ENCODE results near the gene LPCAT1. TPM values are rescaled to one million over a fixed set of nuclear protein-coding genes. Genes with fewer than 3 reads are reported as not detected.

LPCAT1 gene
- total and polyA plus RNA-seq, 2 of the 13 experiments (the other 11 are each of a cell fraction or from before 2014, with no cell fraction given), result 29.8 to 90.6 TPM

DNA sequence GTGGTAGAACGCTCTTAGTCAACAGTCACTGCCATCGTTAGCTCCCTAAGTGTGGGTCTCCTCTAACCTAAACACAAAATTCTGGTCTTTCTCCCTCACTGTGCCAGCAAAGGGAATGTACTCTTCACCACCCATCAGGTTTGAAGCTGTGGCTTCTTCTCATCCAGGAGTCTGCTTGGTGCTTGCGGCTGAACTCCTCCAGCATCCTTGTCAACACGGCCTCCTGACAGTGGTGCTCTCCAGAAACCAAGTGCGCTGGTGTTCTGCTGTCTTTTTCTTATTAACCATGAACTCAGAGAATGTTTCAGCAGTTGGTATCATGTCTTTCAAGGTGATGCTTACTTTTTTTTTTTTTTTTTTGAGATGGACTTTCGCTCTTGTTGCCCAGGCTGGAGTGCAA is 23.9 kb upstream of the LPCAT1 start:
- Histone ChIP-seq H3K4me3 (replicated peaks in 1 of 3; ENCODE audit: insufficient read depth in 1 of 3, low read depth in 2 of 3, low read length in 3 of 3) (no peak overlapping the region), H3K36me3 (replicated peaks in 1 of 2; ENCODE audit: control insufficient read depth in 1 of 2, insufficient read depth in 2 of 2, low read length in 2 of 2) (no peaks in the 10 kb centered on the region), H2AFZ (ENCODE audit: low read length) (no peak overlapping the region), H3K27me3 (ENCODE audit: control insufficient read depth in 1 of 2, insufficient read depth in 2 of 2, low read length in 2 of 2) (no peaks in the 10 kb centered on the region), H3K4me1 (ENCODE audit: insufficient read depth, low read length) (peaks cover 58% of the 10 kb centered on the region), H4K20me1 (ENCODE audit: insufficient read depth, low read length) (no peaks in the 10 kb centered on the region), H3K79me2 (ENCODE audit: insufficient read depth, low read length) (no peaks in the 10 kb centered on the region), H3K9me3 (ENCODE audit: low read length) (no peaks in the 10 kb centered on the region), H3K27ac (ENCODE audit: extremely low read length, insufficient read depth, low read length) (no peak overlapping the region), H3K9ac (ENCODE audit: insufficient read depth, low read depth, low read length) (no peak overlapping the region), H3K4me2 (ENCODE audit: low read depth, low read length) (no peak overlapping the region)
- in situ Hi-C loops (cut with HindIII; ENCODE audit: extremely low pct_ligation_motif_present, low pct_unique_long_range_greater_than_20kb), result no loop called here
- CTCF ChIA-PET (ENCODE audit: low intra/inter-chr PET ratio, low total read pairs), result no interaction called here
- DNase-seq (ENCODE audit: low spot score) (no peak), FAIRE-seq (no peak), ATAC-seq (no peak)
- BruUV-seq (replicated peaks), result no TSS peak
- no peak for TF ChIP-seq ZC3H13 (CRISPR knock-in tag; IDR thresholded peaks at IDR 0.05)
- TF ChIP-seq, protein P1, sequence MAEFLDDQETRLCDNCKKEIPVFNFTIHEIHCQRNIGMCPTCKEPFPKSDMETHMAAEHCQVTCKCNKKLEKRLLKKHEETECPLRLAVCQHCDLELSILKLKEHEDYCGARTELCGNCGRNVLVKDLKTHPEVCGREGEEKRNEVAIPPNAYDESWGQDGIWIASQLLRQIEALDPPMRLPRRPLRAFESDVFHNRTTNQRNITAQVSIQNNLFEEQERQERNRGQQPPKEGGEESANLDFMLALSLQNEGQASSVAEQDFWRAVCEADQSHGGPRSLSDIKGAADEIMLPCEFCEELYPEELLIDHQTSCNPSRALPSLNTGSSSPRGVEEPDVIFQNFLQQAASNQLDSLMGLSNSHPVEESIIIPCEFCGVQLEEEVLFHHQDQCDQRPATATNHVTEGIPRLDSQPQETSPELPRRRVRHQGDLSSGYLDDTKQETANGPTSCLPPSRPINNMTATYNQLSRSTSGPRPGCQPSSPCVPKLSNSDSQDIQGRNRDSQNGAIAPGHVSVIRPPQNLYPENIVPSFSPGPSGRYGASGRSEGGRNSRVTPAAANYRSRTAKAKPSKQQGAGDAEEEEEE (CRISPR knock-in tag; IDR thresholded peaks at IDR 0.05; ENCODE audit: borderline replicate concordance), result no peak
- TF ChIP-seq ZBTB8A (CRISPR knock-in tag; IDR thresholded peaks at IDR 0.05; ENCODE audit: borderline replicate concordance, low read depth), result no peak
- TF ChIP-seq, protein P2, sequence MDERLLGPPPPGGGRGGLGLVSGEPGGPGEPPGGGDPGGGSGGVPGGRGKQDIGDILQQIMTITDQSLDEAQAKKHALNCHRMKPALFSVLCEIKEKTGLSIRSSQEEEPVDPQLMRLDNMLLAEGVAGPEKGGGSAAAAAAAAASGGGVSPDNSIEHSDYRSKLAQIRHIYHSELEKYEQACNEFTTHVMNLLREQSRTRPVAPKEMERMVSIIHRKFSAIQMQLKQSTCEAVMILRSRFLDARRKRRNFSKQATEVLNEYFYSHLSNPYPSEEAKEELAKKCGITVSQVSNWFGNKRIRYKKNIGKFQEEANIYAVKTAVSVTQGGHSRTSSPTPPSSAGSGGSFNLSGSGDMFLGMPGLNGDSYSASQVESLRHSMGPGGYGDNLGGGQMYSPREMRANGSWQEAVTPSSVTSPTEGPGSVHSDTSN (CRISPR knock-in tag; IDR thresholded peaks at IDR 0.05), result no peak
- no peak for TF ChIP-seq CC2D1A (CRISPR knock-in tag; IDR thresholded peaks at IDR 0.05)
- TF ChIP-seq, protein P3, sequence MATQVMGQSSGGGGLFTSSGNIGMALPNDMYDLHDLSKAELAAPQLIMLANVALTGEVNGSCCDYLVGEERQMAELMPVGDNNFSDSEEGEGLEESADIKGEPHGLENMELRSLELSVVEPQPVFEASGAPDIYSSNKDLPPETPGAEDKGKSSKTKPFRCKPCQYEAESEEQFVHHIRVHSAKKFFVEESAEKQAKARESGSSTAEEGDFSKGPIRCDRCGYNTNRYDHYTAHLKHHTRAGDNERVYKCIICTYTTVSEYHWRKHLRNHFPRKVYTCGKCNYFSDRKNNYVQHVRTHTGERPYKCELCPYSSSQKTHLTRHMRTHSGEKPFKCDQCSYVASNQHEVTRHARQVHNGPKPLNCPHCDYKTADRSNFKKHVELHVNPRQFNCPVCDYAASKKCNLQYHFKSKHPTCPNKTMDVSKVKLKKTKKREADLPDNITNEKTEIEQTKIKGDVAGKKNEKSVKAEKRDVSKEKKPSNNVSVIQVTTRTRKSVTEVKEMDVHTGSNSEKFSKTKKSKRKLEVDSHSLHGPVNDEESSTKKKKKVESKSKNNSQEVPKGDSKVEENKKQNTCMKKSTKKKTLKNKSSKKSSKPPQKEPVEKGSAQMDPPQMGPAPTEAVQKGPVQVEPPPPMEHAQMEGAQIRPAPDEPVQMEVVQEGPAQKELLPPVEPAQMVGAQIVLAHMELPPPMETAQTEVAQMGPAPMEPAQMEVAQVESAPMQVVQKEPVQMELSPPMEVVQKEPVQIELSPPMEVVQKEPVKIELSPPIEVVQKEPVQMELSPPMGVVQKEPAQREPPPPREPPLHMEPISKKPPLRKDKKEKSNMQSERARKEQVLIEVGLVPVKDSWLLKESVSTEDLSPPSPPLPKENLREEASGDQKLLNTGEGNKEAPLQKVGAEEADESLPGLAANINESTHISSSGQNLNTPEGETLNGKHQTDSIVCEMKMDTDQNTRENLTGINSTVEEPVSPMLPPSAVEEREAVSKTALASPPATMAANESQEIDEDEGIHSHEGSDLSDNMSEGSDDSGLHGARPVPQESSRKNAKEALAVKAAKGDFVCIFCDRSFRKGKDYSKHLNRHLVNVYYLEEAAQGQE (IDR thresholded peaks at IDR 0.05; ENCODE audit: borderline replicate concordance in 1 of 2, low read depth in 1 of 2, low read length in 2 of 2), result no peak
- TF ChIP-seq ISX (CRISPR knock-in tag; conservative IDR thresholded peaks at IDR 0.05), result no peak
- TF ChIP-seq MATR3 (CRISPR knock-in tag; IDR thresholded peaks at IDR 0.05), result no peak
- no peak for TF ChIP-seq EEA1 (CRISPR knock-in tag; IDR thresholded peaks at IDR 0.05; ENCODE audit: borderline replicate concordance)
- TF ChIP-seq GABPB1 (CRISPR knock-in tag; IDR thresholded peaks at IDR 0.05), result no peak
- no peak for TF ChIP-seq KDM3A (CRISPR knock-in tag; IDR thresholded peaks at IDR 0.05; ENCODE audit: low read depth)
- TF ChIP-seq, protein P4, sequence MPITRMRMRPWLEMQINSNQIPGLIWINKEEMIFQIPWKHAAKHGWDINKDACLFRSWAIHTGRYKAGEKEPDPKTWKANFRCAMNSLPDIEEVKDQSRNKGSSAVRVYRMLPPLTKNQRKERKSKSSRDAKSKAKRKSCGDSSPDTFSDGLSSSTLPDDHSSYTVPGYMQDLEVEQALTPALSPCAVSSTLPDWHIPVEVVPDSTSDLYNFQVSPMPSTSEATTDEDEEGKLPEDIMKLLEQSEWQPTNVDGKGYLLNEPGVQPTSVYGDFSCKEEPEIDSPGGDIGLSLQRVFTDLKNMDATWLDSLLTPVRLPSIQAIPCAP (CRISPR knock-in tag; IDR thresholded peaks at IDR 0.05; ENCODE audit: low read depth), result no peak
- TF ChIP-seq ZNF558 (CRISPR knock-in tag; IDR thresholded peaks at IDR 0.05; ENCODE audit: borderline replicate concordance), result no peak
- no peak for TF ChIP-seq TBL1XR1 (IDR thresholded peaks at IDR 0.05; ENCODE audit: borderline replicate concordance, low read length, partially characterized antibody)
- intact Hi-C loops (cut with micrococcal nuclease; ENCODE audit: unreplicated experiment), result no loop called here
- POLR2A ChIA-PET, result no interaction called here
- 94% methylated on average over 6 of the region's 6 CpGs for WGBS (ENCODE audit: low lambda C conversion rate)

Data from HepG2 (cell line).